OCI-LY3 (cell line): ENCODE data around the gene CACNB4.

Source experiments
- H2AFZ ChIP-seq: fragments of 200-600, 300-600 bp; shearing (Covaris generic); 2 replicates; pipeline ENCODE4 v1.6.0; 2014; ENCODE audit warnings: antibody characterized with exemption, low read depth, low read length
- H3K27ac ChIP-seq: fragments of 200-600, 300-600 bp; sonication (generic); 2 replicates; pipeline ENCODE4 v1.5.1; 2014; ENCODE audit warnings: mild to moderate bottlenecking, low read length, moderate library complexity, mixed read lengths
- H3K27me3 ChIP-seq: fragments of 200-600, 300-600 bp; sonication (generic); 2 replicates; pipeline ENCODE4 v1.6.1; 2014; ENCODE audit warnings: low read depth, low read length, mixed read lengths
- H3K36me3 ChIP-seq: fragments of 200-600, 300-600 bp; sonication (generic); replicated peaks from 2 replicates; pipeline ENCODE3; 2014; ENCODE audit warnings: low read depth, low read length, mixed read lengths
- H3K4me1 ChIP-seq: fragments of 300-600, 200-600 bp; sonication (generic); 2 replicates; pipeline ENCODE4 v1.6.1; 2014; ENCODE audit warnings: low read length, mixed read lengths
- H3K4me2 ChIP-seq: fragments of 200-600, 300-600 bp; sonication (generic); 2 replicates; pipeline ENCODE4 v1.6.1; 2014; ENCODE audit warnings: low read length, mixed read lengths
- H3K4me3 ChIP-seq: fragments of 300-600, 200-600 bp; sonication (generic); 2 replicates; pipeline ENCODE4 v1.5.1; 2014; ENCODE audit warnings: antibody characterized with exemption, mild to moderate bottlenecking, low read length, moderate library complexity
- H3K79me2 ChIP-seq: fragments of 300-600, 200-600 bp; shearing (Covaris generic); 2 replicates; pipeline ENCODE4 v1.6.1; 2014; ENCODE audit warnings: mild to moderate bottlenecking, low read length, mixed read lengths
- H3K9ac ChIP-seq: fragments of 300-600, 200-600 bp; shearing (Covaris generic); 2 replicates; pipeline ENCODE4 v1.6.0; 2014; ENCODE audit warnings: mild to moderate bottlenecking, low read length, moderate library complexity
- H3K9me3 ChIP-seq: fragments of 200-600, 300-600 bp; shearing (Covaris generic); 2 replicates; pipeline ENCODE4 v1.6.1; 2014; ENCODE audit warnings: low read length, mixed read lengths; ENCODE audit not compliant: insufficient read depth
- H4K20me1 ChIP-seq: fragments of 200-600, 300-600 bp; sonication (generic); 2 replicates; pipeline ENCODE4 v1.6.1; 2016; ENCODE audit warnings: low read length, mixed read lengths; ENCODE audit not compliant: insufficient read depth
- CTCF ChIP-seq: fragments of 200-600, 300-600 bp; sonication (generic); IDR thresholded peaks from 2 replicates; pipeline ENCODE4 v1.5.1; 2014; ENCODE audit warnings: antibody characterized with exemption, low read length, low read depth
- EZH2phosphoT487 ChIP-seq: fragments of 200-600 bp; shearing (Covaris generic); IDR thresholded peaks from 2 replicates; pipeline ENCODE4 v1.6.1; 2018; ENCODE audit warnings: antibody characterized with exemption, mixed run types, low read depth

The CACNB4 gene

DNA sequence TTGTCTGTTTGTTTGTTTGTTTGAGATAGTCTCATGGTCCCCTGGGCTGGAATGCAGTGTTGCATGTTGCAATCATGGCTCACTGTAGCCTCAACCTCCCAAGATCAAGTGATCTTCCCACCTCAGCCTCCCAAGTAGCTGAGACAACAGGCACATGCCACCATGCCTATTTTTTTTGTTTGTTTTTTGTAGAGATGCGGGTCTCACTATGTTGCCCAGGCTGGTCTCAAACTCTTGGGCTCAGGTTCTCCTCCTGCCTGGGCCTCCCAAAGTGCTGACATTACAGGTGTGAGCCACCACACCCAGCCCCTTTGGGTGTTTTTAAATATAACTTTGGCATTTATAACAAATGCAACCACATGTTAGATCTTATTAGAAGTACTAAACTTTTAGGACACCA lies 308.2 kb downstream of the CACNB4 start:
- Histone ChIP-seq H3K9ac (no peak overlapping the region), H3K27ac (no peak overlapping the region), H3K79me2 (no peaks in the 10 kb centered on the region), H4K20me1 (no peaks in the 10 kb centered on the region), H2AFZ (no peak overlapping the region), H3K4me2 (no peak overlapping the region), H3K4me3 (no peak overlapping the region), H3K4me1 (no peaks in the 10 kb centered on the region), H3K9me3 (no peaks in the 10 kb centered on the region), H3K36me3 (peaks cover 14% of the 10 kb centered on the region), H3K27me3 (no peaks in the 10 kb centered on the region)
- no peak for TF ChIP-seq CTCF
- no peak for TF ChIP-seq EZH2phosphoT487

DNA sequence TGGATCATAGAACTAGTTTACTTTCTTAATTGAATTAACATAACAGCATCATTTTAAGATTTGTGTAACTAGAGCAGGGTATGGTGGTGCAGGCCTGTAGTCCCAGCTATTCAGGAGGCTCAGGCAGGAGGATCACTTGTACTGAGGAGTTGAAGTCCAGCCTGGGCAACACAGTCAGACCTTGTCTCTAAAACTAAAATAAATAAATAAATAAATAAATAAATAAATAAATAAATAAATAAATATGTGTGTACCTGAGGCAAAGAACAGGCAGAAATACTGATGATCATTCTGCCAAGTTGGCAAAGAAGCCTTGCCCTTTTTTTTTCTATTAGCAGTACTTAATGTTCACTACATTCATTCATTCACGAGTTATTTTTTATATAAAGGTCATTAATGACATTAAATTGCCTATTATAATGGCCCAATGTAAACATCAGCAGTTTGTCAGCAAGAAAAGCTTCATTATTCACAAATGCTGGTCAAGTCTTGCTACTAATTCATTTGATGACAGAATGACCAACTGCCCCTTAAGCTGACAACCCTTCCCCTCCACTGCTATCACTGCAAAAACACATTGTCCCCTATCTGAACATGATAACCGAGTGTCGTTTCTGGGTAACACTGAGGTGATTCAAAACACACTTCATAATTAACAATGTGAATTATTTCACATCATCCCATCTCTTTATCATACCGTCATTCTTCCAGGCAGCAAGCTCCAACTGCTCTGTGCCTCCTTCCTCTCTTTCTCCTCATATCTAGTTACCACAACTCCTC lies 309.6 kb downstream of the CACNB4 start:
- no peaks in the 10 kb centered on the region for H3K9me3 ChIP-seq
- TF ChIP-seq CTCF (no peak), EZH2phosphoT487 (no peak)
- H4K20me1 ChIP-seq, result no peaks in the 10 kb centered on the region; the same call in 1 of the 2 replicates
- no peaks in the 10 kb centered on the region for H3K27me3 ChIP-seq
- peaks cover 20% of the 10 kb centered on the region for H3K36me3 ChIP-seq
- H3K4me1 ChIP-seq, result no peaks in the 10 kb centered on the region
- H3K27ac ChIP-seq, result no peak overlapping the region
- H3K4me2 ChIP-seq, result no peak overlapping the region
- H2AFZ ChIP-seq, result no peak overlapping the region
- no peaks in the 10 kb centered on the region for H3K79me2 ChIP-seq
- no peak overlapping the region for H3K9ac ChIP-seq
- no peak overlapping the region for H3K4me3 ChIP-seq

DNA sequence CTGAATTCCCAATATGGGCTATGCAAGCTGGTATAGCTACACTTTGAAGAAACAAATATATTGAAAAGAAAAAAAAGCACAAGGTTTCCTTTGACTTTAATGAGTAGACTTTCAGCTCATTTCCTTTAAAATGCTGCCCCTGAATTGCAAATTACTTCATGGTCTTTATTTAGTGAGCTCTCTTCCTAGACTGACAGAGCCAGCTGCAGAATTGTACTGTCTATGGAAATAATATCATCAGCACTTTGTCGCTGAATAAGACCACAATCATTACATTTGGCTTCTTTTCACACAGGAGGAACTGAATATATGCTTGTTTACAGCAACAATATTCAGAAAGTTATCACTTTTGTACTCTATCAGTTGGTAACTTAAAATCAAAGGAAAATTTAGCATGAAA lies 312.4 kb downstream of the CACNB4 start:
- Histone ChIP-seq H3K9me3 (no peaks in the 10 kb centered on the region), H2AFZ (no peak overlapping the region), H3K4me1 (no peaks in the 10 kb centered on the region), H3K9ac (no peak overlapping the region), H3K4me3 (no peak overlapping the region), H3K27ac (no peak overlapping the region), H3K36me3 (peaks cover 13% of the 10 kb centered on the region), H4K20me1 (no peaks in the 10 kb centered on the region; the same call in 1 of the 2 replicates), H3K79me2 (no peaks in the 10 kb centered on the region), H3K4me2 (no peak overlapping the region), H3K27me3 (no peaks in the 10 kb centered on the region)
- TF ChIP-seq EZH2phosphoT487 (no peak), CTCF (no peak)

GRCh38 chr2:151786077-151786476 lies 312.8 kb downstream of the CACNB4 start:
- Histone ChIP-seq H3K27ac (no peak overlapping the region), H3K27me3 (no peaks in the 10 kb centered on the region), H3K4me3 (no peak overlapping the region), H3K36me3 (peaks cover 9% of the 10 kb centered on the region), H3K4me1 (no peaks in the 10 kb centered on the region), H3K4me2 (no peak overlapping the region), H4K20me1 (no peaks in the 10 kb centered on the region; the same call in 1 of the 2 replicates), H2AFZ (no peak overlapping the region), H3K9me3 (no peaks in the 10 kb centered on the region), H3K79me2 (no peaks in the 10 kb centered on the region), H3K9ac (no peak overlapping the region)
- TF ChIP-seq CTCF (no peak), EZH2phosphoT487 (no peak)
